CD4-positive, alpha-beta T cell treated with Interferon gamma for 1 hour (primary cell): Measurements from ENCODE around the gene GBE1.
"Not testable (repeated sequence)": the region's sequence is repeated elsewhere in the genome, so short reads cannot be mapped to it uniquely, and the experiment has no call there.

Source experiments
- DNase-seq: peaks from one replicate; pipeline ENCODE4 v3.0.0-alpha.2; 2020

Gene GBE1

GRCh38 chr3:81752604-81753003 is 8.8 kb downstream of the GBE1 start:
- DNase-seq: no peak

- DNase-seq: no peak
These were observed 12.2 kb downstream of the GBE1 start for GRCh38 chr3:81749265-81749664.

- not testable (repeated sequence) for DNase-seq
These were observed 14.2 kb downstream of the GBE1 start for GRCh38 chr3:81747280-81747679.

GRCh38 chr3:81744366-81744765 is 17.1 kb downstream of the GBE1 start:
- no peak for DNase-seq

DNA sequence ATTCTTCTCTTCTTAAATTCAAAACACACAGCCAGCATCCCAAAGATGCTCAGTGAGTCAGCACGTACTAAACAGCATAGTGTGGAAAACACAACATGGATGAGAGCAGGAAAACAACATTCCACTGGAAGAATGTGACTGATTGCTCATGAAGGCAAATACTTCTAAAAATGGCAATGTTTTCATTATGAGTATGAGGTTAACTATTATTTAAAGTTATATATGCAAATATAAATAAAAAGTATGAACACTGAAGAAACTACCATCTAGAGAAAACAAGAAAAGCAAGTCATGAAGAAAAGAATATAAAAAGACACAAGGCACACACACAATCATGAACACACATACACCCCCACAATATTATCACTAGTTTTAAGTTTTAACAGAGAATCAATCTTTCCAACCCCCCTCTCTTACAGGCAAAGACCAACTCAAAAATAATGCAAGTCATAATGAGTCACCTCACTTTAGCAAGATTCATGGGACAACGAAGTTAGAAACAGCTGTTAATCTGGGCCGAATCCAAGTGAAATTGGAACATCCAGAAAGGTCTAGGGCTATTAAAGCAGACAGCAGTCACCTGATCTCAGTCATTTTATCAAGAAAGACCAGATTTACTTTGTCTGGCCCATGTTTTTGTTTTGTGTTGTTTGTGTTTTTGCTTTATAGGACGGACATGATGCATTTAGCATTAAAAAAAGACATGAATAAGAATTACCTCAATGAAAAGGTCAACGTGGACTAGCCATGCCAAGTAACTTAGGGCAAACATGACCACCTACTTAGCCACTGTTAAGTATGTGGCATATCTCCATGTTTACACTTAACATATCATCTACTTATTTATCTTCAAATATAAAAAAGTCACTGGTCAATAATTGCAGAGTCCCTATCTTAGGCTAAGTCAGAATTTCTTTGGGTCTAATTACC is 18.1 kb downstream of the GBE1 start:
- no peak for DNase-seq

GRCh38 chr3:81742581-81742980 is 18.9 kb downstream of the GBE1 start:
- DNase-seq: no peak

- DNase-seq: no peak
These were observed 20.2 kb downstream of the GBE1 start for GRCh38 chr3:81741216-81741615.

DNA sequence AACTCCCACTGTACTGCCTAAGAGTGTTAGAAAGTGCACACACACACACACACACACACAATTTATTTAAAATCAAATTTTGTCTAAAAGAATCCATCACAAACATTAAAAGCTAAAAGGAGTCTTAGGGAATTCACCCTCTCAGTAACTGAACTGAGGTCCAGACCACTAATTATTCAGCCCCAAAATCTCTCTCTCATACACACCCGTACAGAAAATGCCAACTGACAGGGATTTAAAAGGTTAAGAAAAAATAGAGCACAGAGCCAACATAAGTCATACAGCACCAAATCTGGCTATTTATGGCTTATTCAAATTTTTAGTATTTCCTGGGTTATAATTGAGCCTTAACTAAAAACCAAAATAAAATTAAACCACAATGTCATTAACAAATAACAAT is 20.7 kb downstream of the GBE1 start:
- no peak for DNase-seq

DNA sequence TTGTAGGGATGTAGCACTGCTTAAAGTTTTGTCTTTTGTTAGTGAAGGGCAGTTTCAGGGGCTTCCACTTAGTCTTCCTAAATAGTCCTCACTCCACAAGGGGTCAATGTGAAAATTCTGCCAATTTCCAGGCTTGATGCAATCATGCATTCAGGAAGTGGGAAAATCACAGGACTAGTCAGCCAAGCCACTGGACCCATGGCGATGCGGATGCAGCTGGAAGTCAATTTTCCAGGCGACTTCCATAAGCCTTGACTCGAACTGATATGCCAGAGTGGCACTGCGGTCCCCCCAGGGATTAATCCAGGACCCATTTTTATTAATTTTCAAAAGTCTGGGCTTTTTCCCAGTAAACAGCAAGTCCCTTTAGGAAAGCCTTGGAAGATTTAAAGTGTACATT is 26.1 kb downstream of the GBE1 start:
- no peak for DNase-seq

DNA sequence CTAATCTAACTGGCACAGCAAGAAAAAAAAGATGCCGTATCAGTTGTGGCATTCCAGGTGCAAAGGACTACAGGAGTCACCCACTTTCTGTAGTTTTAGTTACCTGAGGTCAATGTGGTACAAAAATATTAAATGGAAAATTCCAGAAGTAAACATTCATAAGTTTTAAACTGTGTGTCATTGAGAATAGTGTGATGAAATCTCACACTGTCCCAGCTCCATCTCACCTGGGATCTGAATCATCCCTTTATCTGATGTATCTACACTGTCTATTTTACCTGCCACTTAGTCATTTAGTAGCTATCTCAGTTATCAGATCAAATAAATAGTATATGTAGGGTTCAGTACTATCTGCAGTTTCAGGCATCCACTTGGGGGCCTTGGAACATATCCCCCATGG is 26.7 kb downstream of the GBE1 start:
- DNase-seq: no peak

DNA sequence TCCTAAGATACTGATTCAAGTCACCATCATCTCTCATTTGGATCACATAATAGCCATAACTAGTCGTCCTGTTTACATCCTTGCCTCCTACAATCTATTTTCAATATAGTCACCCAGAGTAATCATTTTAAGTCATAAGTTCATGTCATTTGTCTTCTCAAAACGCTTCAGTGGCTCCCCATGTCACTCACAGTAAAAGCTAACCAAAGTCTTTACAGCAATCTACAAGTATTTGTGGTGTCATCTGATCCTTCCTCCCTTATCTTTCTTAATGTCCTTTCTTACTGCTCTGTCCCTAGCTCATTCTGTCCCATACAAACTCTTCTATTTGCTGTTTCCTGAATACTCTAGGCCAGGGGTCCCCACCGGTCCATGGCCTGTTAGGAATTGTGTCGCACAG is 28.8 kb downstream of the GBE1 start:
- DNase-seq: no peak

DNA sequence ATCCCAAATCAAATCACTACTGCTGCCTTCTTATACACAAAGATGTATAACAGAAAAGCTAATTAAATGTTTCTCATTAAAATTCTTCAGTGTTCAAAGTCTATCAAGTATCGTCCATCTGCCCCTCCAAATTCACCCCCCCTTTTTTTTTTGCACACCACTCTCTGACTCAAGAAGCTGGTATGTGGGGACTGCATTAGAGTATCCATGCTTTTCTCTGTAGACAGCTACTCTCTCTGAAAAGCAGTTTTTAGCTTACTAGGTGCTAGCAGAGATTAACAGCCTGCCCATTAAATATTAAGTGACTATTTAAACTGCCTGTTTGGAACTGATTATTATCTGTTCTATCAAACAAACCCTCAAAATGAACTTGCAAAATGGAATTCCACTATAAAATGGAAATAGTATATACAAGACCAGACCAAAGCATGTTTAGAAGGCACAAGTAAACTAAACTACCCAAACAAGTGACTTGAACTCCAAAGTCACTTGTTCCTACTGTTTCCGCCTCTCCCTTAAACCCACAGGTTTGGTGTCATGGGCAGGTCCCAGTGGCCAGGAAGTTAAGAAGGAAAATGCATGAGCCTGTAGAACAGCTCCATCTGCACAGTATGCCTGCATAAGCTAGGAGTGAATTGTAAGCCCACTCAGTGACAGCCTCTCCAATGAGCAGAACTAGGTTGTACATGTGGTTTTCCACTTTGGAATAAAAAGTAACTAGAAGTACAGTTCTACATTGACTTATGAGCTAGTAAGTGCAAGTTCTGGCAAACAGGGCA is 32.5 kb downstream of the GBE1 start:
- no peak for DNase-seq

- DNase-seq: no peak
These were observed 34.7 kb downstream of the GBE1 start for GRCh38 chr3:81726735-81727134.

DNA sequence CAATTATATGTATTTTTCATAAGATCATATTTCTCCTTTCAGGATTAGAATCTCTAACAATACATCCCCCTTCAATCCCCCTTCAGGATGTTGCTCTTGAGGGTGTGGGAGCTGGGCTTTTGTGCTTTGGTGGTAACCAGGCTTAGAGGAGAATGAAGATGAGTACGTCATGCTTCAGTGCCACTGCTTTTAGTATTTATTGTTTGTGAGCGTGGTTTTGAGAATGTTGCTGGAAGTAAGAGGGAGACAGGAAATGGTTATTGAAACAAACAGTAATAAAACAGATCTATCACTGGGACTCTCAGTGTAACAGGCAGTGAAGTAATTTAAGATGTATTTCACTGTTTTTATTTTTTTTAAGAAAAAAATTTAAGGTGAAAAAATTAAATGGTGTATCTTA is 35.3 kb downstream of the GBE1 start:
- no peak for DNase-seq

- DNase-seq: no peak
These were observed 37.6 kb downstream of the GBE1 start for GRCh38 chr3:81723732-81724313.

DNA sequence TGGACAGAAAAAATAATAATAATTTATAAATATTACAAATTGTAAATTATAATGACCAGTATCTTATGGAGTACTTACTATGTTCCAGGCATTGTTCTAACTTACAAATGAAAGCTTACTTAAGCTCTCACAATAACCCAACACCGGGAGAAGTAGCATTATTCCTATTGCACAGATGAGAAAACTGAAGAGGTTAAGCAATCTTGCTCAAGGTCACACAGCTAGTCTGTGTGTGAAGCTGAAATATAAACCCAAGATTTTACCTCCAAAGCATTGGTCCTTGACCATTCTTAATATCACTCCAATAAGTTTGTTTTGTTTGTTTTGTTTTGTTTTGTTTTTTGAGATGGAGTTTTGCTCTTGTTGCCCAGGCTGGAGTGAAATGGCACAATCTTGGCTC is 43.1 kb downstream of the GBE1 start:
- no peak for DNase-seq

GRCh38 chr3:81716870-81717509 is 44.5 kb downstream of the GBE1 start:
- no peak for DNase-seq

DNA sequence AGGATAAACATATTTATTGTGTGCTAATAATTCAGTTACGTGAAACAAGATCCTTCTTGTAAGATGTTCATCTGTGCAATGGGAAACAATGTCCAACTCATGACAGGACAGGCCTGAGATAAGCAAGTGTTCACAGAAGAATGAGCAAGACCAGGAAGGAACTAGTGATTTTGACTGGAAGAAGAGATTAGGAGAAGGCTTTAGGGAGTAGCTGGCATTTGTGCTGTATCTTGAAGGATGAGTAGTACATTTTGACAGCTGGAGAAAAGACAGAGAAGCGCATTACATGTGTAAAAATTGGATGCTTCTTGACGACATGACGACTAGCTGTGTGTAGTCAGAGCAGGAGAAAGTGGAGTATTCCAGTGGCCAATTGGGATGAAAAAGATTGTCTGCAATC is 48.4 kb downstream of the GBE1 start:
- DNase-seq: no peak

- DNase-seq: no peak
These were observed 51.8 kb downstream of the GBE1 start for GRCh38 chr3:81709606-81710005.

DNA sequence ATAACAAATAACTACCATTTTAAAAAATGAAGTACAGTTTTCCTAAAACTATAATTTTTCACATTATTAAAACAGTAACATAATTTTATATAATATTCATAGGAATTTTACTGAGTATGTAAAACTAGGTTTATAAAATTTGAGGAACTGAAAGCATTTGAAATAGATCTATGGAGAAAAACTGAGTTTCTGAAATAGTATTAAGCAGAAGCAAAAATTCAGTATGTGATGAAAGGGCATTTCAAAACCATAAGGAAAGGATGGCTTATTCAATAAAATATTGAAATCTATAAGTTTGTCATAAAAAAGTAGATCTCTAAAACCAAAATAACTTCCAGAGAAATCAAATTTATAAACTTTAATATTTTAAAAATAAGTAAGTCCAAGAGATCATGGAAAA is 53.4 kb downstream of the GBE1 start:
- no peak for DNase-seq

DNA sequence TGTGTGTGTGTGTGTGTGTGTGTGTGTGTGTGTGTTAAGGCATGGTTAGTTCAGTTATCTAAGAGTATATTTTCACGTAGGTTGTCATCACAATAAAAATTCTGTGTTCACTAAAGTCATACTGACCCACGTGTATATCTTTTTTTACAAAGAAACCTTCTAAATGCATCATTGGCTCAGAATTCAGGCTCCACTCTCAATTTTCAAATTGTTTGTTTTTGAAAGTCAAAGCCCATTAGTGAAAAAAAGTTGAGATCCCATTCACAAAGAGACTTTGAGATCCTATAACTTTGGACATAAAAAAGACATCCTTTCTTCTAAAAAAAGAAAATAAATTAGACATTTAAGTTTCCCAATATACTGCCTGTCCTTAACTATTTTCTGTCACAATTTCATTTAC is 59.3 kb downstream of the GBE1 start:
- DNase-seq: no peak

GRCh38 chr3:81699536-81700320 is 61.7 kb downstream of the GBE1 start:
- DNase-seq: no peak

GRCh38 chr3:81696090-81696489 is 65.4 kb downstream of the GBE1 start:
- no peak for DNase-seq
